ENCODE results near the gene CSE1L. TPM values are rescaled to one million over a fixed set of nuclear protein-coding genes. Genes with fewer than 3 reads are reported as not detected.

Gene CSE1L
- total RNA-seq, 1 experiment from 2014 or later = 226 TPM

DNA sequence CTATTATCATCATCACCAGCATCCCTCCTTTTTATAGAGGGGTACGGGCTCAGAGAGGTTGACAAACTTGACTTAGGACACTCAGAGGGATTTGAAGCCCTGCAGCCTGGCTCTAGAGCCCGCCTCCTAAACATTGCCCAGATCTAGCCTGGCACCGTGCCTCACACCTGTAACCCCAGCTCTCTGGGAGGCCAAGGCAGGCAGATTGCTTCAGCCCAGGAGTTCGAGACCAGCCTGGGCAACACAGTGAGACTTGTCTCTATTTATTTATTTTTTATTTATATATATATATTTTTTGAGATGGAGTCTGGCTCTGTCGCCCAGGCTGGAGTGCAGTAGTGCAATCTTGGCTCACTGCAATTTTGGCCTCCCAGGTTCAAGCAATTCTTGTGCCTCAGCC, 6.3 kb upstream of the CSE1L start:
- intact Hi-C loops (cut with micrococcal nuclease; ENCODE audit: unreplicated experiment) = no loop called here
- H3K4me1 Mint-ChIP-seq (ENCODE audit: low read depth, unreplicated experiment) = peaks cover 12% of the 10 kb centered on the region
- no peaks in the 10 kb centered on the region for H3K9me3 Mint-ChIP-seq (ENCODE audit: low read depth, unreplicated experiment)
- H3K27ac Mint-ChIP-seq (ENCODE audit: unreplicated experiment) = peak overlapping the region; percentile 68
- no peak overlapping the region for H3K4me3 Mint-ChIP-seq (ENCODE audit: low read depth, unreplicated experiment)
- CTCF ChIA-PET = no interaction called here
- peaks cover 8% of the 10 kb centered on the region for H3K36me3 Mint-ChIP-seq (ENCODE audit: insufficient read depth, unreplicated experiment)
- BruUV-seq (replicated peaks) = no TSS peak
- no peak for DNase-seq
- TF ChIP-seq, protein P1, sequence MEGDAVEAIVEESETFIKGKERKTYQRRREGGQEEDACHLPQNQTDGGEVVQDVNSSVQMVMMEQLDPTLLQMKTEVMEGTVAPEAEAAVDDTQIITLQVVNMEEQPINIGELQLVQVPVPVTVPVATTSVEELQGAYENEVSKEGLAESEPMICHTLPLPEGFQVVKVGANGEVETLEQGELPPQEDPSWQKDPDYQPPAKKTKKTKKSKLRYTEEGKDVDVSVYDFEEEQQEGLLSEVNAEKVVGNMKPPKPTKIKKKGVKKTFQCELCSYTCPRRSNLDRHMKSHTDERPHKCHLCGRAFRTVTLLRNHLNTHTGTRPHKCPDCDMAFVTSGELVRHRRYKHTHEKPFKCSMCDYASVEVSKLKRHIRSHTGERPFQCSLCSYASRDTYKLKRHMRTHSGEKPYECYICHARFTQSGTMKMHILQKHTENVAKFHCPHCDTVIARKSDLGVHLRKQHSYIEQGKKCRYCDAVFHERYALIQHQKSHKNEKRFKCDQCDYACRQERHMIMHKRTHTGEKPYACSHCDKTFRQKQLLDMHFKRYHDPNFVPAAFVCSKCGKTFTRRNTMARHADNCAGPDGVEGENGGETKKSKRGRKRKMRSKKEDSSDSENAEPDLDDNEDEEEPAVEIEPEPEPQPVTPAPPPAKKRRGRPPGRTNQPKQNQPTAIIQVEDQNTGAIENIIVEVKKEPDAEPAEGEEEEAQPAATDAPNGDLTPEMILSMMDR (IDR thresholded peaks at IDR 0.05; ENCODE audit: unreplicated experiment) = no peak
- no peaks in the 10 kb centered on the region for H3K27me3 Mint-ChIP-seq (ENCODE audit: unreplicated experiment)

DNA sequence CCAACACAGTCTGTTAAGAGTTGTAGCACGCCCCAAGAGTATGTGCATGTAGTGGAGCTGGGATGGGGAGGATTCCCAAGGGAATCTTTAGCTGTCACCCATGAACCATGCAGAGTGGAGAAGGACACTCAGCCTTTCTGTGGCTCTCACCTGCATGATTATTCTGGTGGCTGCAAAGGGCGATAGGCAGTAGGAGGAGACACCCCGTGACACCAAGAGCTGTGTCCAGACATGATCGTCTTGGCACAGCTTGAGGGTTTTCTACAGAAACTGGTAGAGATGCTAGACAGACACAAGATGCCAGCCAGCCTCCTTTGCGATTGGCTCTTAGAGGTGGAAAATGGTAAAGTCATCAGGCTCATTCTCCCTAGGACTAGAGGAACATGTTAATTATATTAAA, 3.1 kb upstream of the CSE1L start:
- BruUV-seq (replicated peaks) = no TSS peak
- CTCF ChIA-PET = no interaction called here
- H3K27me3 Mint-ChIP-seq (ENCODE audit: unreplicated experiment) = no peaks in the 10 kb centered on the region
- peaks cover 33% of the 10 kb centered on the region for H3K36me3 Mint-ChIP-seq (ENCODE audit: insufficient read depth, unreplicated experiment)
- TF ChIP-seq, protein P1 (IDR thresholded peaks at IDR 0.05; ENCODE audit: unreplicated experiment) = no peak
- no peak for DNase-seq
- no peaks in the 10 kb centered on the region for H3K9me3 Mint-ChIP-seq (ENCODE audit: low read depth, unreplicated experiment)
- peaks cover 27% of the 10 kb centered on the region for H3K4me1 Mint-ChIP-seq (ENCODE audit: low read depth, unreplicated experiment)
- no peak overlapping the region for H3K4me3 Mint-ChIP-seq (ENCODE audit: low read depth, unreplicated experiment)
- no peak overlapping the region for H3K27ac Mint-ChIP-seq (ENCODE audit: unreplicated experiment)
- intact Hi-C loops (cut with micrococcal nuclease; ENCODE audit: unreplicated experiment) = no loop called here

- H3K27me3 Mint-ChIP-seq (ENCODE audit: unreplicated experiment) = no peaks in the 10 kb centered on the region
Observed at GRCh38 chr20:49045440-49046086, 549 bp upstream of the CSE1L start.

GRCh38 chr20:49052334-49052733, 6.2 kb downstream of the CSE1L start:
- CTCF ChIA-PET = interaction anchor here (0.6 kb wide), 2 partner anchors 43 to 88 kb away, joined by 3 to 4 read pairs; no protein-coding TSS in a partner anchor
- H3K4me3 Mint-ChIP-seq (ENCODE audit: low read depth, unreplicated experiment) = peak overlapping the region; percentile 37
- no peaks in the 10 kb centered on the region for H3K9me3 Mint-ChIP-seq (ENCODE audit: low read depth, unreplicated experiment)
- H3K36me3 Mint-ChIP-seq (ENCODE audit: insufficient read depth, unreplicated experiment) = peaks cover 49% of the 10 kb centered on the region
- H3K27ac Mint-ChIP-seq (ENCODE audit: unreplicated experiment) = peak overlapping the region; percentile 74
- TF ChIP-seq, protein P1 (IDR thresholded peaks at IDR 0.05; ENCODE audit: unreplicated experiment) = no peak
- BruUV-seq (replicated peaks) = no TSS peak
- peaks cover 46% of the 10 kb centered on the region for H3K4me1 Mint-ChIP-seq (ENCODE audit: low read depth, unreplicated experiment)
- no peak for DNase-seq
- intact Hi-C loops (cut with micrococcal nuclease; ENCODE audit: unreplicated experiment) = no loop called here
- H3K27me3 Mint-ChIP-seq (ENCODE audit: unreplicated experiment) = no peaks in the 10 kb centered on the region

More at GRCh38 chr20:49045440-49046086, 549 bp upstream of the CSE1L start:
- no peaks in the 10 kb centered on the region for H3K9me3 Mint-ChIP-seq (ENCODE audit: low read depth, unreplicated experiment)
- H3K4me3 Mint-ChIP-seq (ENCODE audit: low read depth, unreplicated experiment) = peak overlapping the region; percentile 100
- TSS peak; percentile 79 for BruUV-seq (replicated peaks)
- H3K4me1 Mint-ChIP-seq (ENCODE audit: low read depth, unreplicated experiment) = peaks cover 29% of the 10 kb centered on the region
- CTCF ChIA-PET = interaction anchor here (0.7 to 1.3 kb wide), 6 partner anchors 8 to 791 kb away, joined by 3 to 6 read pairs (median 3); no protein-coding TSS in a partner anchor
- intact Hi-C loops (cut with micrococcal nuclease; ENCODE audit: unreplicated experiment) = no loop called here
- TF ChIP-seq, protein P1 (IDR thresholded peaks at IDR 0.05; ENCODE audit: unreplicated experiment) = no peak
- H3K27ac Mint-ChIP-seq (ENCODE audit: unreplicated experiment) = peak overlapping the region; percentile 99
- H3K36me3 Mint-ChIP-seq (ENCODE audit: insufficient read depth, unreplicated experiment) = peaks cover 46% of the 10 kb centered on the region
- DNase-seq = no peak

Data from Calu3 (cell line).